HG03432 (cell line): ENCODE results near the gene MNX1.

ENCODE experiments used
- ATAC-seq: cut with Tn5 transposase; IDR thresholded peaks from one replicate; pipeline ENCODE4 v1.9.1; 2021; ENCODE audit warnings: mild to moderate bottlenecking, moderate library complexity; ENCODE audit not compliant: unreplicated experiment

The MNX1 gene

GRCh38 chr7:157033483-157034473, 23.3 kb upstream of the MNX1 start:
- ATAC-seq, result no peak

GRCh38 chr7:157032644-157033482, 22.4 kb upstream of the MNX1 start:
- no peak for ATAC-seq

DNA sequence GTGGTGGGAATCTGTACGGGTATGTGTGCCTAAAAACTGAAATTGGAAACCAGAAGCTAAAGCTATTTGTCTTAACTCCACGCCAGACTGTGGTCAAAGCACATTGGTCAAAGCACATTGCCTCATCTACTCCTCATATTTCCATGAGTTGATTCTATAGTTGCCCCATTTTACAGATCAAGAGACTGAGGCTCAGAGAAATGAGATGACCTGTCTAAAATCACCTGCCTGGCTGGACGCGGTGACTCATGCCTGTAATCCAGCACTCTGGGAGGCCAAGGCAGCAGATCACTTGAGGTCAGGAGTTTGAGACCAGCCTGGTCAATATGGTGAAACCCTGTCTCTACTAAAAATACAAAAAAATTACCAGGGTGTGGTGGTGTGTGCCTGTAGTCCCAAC, 21.7 kb upstream of the MNX1 start:
- ATAC-seq, result no peak

GRCh38 chr7:157028199-157028903, 17.9 kb upstream of the MNX1 start:
- no peak for ATAC-seq

DNA sequence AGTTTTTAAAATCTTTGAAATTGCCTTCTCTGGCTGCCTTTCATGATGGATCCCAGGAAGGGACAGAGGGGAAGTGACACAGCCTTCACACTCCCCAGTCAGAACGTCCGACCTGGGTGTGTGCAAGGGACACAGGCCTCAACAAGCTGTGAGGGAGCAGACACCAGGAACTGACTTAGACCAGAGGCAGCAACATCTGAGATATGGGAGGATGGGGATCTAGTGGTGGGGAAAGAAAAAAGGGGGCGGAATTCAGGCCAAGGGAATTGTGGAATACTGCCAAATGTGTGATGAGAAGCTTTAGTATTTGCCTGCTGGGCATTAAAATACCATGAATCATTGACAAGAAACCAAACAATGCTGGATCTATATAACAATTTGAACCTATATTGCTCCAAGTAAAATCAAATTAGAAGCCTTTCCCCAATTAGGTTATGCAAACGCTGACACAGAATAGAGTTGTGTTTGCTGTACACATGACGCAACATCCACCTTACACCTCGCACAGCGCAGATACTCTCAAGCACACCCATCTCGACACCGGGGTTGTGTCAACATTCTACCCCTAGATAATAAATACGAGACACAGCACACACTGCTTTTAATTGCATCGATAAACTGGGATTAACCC, 17.2 kb upstream of the MNX1 start:
- no peak for ATAC-seq

GRCh38 chr7:157024716-157025115, 14.3 kb upstream of the MNX1 start:
- ATAC-seq, result no peak

- ATAC-seq, result no peak
Observed at GRCh38 chr7:157023589-157023905, 13.1 kb upstream of the MNX1 start.

DNA sequence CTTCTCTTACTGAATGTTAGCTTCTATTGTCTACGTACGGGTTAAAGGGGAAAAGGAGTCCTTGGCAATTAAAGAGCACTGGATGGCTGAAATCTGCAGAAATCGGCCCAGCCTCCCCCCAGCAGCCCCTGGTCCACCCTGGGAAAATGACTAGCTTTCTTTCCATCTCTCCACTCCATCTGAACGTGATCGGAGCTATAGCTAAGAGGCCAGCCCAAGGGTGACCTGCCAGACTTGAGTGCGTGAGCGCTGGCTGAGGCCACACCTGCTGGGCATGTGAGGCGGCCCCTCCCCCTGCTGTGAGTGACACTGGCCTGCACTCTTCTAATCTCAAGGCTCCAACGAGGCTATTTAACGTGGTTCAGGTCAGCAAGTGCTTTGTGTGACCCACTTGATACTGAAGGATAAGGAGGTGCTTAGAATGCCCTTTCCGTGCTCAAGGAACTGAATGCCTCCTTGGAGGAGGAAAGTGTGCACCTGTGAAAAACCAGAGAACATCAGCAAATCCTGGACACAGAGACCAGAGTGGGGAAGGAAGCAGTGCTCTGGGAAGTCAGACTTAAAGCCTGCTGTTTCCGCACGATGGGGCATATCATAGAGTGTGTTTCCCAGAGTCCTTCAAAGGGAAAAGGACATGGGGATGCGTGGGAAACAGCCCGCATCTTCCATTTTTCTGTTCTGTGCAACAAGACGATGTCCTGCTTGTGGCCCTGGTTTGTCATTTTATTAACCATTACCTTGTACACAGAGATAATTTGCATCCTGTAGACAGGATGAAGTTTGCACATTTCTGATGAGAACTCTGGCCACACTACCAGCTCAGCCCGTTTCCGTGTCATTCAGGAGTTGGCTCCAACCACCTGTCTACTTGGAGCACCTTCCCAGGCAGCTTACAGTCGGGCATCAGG, 12.5 kb upstream of the MNX1 start:
- ATAC-seq, result no peak

DNA sequence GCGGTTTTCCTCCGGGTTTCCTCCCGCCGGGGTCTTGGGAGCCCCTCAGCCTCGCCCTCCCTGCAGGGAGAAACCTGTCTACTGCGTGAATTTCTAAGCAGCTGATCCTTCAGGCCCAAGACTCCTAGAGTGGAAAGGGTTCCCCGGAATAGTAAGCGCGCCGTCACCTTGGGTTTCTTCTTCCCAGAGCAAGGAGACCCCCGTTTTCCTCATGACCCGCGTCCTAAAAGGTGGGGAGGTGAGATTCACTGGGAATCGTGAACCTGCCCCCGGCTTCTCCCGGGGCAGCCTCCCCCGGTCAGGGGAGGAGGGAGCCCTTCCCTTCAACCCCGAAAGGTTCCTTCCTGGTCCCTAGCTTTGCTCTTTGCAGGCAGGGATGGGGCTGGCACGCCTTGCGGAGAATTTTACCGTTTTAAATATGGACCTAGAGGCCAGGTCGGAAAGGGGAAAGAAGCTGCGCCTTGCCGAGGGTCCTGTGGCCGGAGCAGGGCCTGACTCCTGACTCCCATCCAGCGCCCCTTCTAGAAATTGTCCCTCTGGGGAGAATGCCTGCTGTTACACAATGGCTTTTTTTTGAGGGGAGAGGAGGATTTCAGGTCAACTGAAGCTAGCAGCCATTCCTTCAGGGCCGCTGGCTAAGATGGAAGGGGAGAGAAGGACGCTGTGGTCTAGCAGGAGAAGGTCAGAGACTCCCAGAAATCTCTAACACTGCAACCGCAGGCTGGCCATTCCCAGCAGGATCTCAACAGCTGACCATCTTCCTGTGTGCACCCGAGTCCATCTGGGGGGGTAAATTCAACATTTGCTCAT, 11.6 kb upstream of the MNX1 start:
- no peak for ATAC-seq

- ATAC-seq, result no peak
Observed at GRCh38 chr7:157021071-157021870, 10.8 kb upstream of the MNX1 start.

GRCh38 chr7:157020514-157021070, 10.1 kb upstream of the MNX1 start:
- ATAC-seq, result no peak

DNA sequence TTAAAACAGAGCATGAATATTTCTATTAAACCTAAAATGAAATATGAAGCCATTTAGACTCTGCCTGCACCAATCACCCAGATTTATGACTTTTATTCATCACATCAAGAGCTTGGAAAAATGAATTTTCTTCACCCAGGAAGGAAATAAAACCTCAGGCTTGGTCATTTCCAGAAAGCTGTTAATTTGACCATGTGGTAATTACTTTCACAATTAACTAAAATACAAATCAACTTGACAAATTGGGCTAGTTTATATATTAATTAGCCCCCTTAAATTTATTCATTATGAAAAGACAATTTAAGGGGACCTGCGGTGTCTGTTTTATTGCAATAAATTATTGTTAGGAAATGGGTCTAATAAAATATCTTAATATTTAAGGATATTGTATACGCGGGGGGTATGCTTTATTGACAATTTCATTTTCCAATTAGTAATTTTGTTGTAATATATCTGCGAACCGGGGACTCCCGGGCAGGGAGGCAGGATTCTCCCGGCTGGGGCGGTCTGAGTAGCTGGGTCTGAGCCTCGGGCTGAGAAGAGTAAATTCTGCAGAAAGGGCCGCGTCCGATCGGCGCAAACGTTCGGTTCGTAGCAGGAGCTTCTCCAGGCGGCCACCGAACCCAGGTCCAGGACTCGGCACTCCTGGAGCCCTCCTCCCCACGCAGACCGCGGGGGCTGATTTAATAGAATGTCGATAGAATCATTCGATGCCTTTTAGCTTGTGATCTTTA, 9.4 kb upstream of the MNX1 start:
- ATAC-seq, result no peak

DNA sequence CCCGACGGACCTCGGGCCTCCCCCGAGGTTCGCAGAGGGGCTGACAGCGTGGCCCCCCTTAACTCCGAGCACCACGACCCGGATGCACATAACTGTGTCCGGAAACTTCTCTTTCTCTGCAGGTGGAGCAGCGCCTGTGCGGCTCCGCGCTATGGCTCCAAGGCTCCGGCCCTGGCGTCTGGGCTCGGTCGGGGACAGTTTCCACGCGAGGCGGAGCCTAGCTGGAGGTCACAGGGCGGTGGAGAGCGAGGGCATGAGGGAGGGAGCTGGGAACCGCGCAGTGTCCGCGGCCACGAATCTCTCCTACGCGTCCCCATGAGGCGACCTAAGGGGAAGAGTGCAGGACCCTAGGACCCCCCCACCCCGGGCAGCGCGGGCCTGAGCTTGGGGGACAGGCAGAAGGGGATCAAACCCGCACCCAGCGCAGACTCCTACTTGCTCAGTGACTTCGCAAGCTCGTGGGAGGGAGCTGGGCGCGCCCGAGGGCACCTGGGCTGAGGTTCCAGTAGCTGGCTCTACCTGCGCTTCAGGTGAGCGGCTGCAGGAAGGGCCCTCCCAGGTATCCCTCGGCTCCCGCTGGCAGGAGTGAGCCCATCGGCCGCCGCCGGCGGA, 8.6 kb upstream of the MNX1 start:
- no peak for ATAC-seq

- no peak for ATAC-seq
Observed at GRCh38 chr7:157018328-157018996, 8.0 kb upstream of the MNX1 start.

DNA sequence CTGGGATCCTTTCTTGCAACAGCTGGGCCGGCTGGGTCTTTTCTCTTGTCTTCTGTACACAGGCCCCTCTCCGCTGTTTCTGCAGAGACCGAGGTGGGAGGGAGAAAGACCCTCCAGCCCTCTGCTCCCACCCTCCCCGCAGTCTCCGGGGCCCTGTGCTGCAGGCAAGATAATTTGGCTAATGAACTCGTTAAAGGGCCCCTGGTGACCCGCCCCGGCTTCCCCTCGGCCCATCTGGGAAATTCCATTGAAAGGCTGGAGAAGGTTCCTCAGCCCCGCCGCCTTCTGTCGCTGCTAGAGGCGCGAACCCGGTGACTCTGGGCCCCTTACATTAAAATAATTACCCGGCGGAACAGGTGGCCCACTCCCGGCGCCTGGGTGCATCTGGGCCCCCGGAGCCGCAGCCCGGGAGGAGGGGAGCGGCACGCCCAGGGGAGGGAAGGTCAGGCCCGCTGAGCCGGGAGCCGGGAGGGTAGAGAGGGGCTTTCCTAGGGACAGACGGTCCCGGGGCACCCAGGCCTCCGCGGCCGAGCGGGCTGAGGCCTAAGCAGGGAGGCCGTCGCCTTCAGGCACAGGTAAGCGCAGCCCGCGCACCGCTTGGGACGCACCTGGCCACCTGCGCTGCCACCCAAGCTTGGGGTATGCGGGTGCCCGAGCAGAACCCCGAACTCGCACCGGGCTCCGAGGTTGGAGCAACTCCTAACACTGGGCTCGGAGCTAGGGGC, 7.3 kb upstream of the MNX1 start:
- ATAC-seq, result no peak

GRCh38 chr7:157017149-157017548, 6.7 kb upstream of the MNX1 start:
- ATAC-seq, result no peak
